Nephron progenitor cell (in vitro differentiated cells): ENCODE data around the gene CAGE1.

ENCODE experiments used
- DNase-seq: peaks from one replicate; pipeline ENCODE4 v3.0.0; 2021
- H3K27ac Mint-ChIP-seq: 2 replicates; pipeline ENCODE4 v1.8.0; 2021; ENCODE audit warnings: mild to moderate bottlenecking, moderate library complexity, mixed read lengths
- H3K27me3 Mint-ChIP-seq: 2 replicates; pipeline ENCODE4 v1.8.0; 2021; ENCODE audit warnings: mild to moderate bottlenecking, low read depth, mixed read lengths; ENCODE audit not compliant: poor library complexity
- H3K36me3 Mint-ChIP-seq: 2 replicates; pipeline ENCODE4 v1.8.0; 2021; ENCODE audit warnings: low read depth, mixed read lengths
- H3K4me1 Mint-ChIP-seq: 2 replicates; pipeline ENCODE4 v1.8.0; 2021; ENCODE audit warnings: mixed read lengths
- H3K4me3 Mint-ChIP-seq: 2 replicates; pipeline ENCODE4 v1.8.0; 2021; ENCODE audit warnings: mild to moderate bottlenecking, moderate library complexity, mixed read lengths
- H3K9me3 Mint-ChIP-seq: 2 replicates; pipeline ENCODE4 v1.8.0; 2021; ENCODE audit warnings: mild to moderate bottlenecking, moderate library complexity, mixed read lengths
- CTCF ChIP-seq: fragments of 200-600 bp; sonication (generic); IDR thresholded peaks from 2 replicates; pipeline ENCODE4 v1.5.0; 2021; ENCODE audit warnings: antibody characterized with exemption

The CAGE1 gene

GRCh38 chr6:7424967-7425807 lies 35.6 kb upstream of the CAGE1 start:
- no peak for DNase-seq
- Mint-ChIP-seq H3K4me1 (no peaks in the 10 kb centered on the region), H3K4me3 (no peak overlapping the region), H3K27me3 (no peaks in the 10 kb centered on the region), H3K36me3 (peaks cover 11% of the 10 kb centered on the region), H3K27ac (no peak overlapping the region), H3K9me3 (peaks cover 6% of the 10 kb centered on the region)
- peak; percentile 19 for TF ChIP-seq CTCF

GRCh38 chr6:7424058-7424457 lies 34.5 kb upstream of the CAGE1 start:
- Mint-ChIP-seq H3K27me3 (peaks cover 3% of the 10 kb centered on the region), H3K9me3 (peaks cover 6% of the 10 kb centered on the region), H3K36me3 (peaks cover 12% of the 10 kb centered on the region), H3K4me3 (no peak overlapping the region), H3K27ac (no peak overlapping the region), H3K4me1 (peaks cover 4% of the 10 kb centered on the region)
- TF ChIP-seq CTCF, result no peak
- DNase-seq, result no peak

- Mint-ChIP-seq H3K9me3 (peaks cover under 1% of the 10 kb centered on the region), H3K27ac (no peak overlapping the region), H3K36me3 (peaks cover 26% of the 10 kb centered on the region), H3K27me3 (peaks cover 3% of the 10 kb centered on the region), H3K4me1 (peaks cover 18% of the 10 kb centered on the region), H3K4me3 (no peak overlapping the region)
- DNase-seq, result no peak
- TF ChIP-seq CTCF, result no peak
Measured at GRCh38 chr6:7421066-7421465, 31.5 kb upstream of the CAGE1 start.

GRCh38 chr6:7419065-7419464 lies 29.5 kb upstream of the CAGE1 start:
- TF ChIP-seq CTCF, result no peak
- Mint-ChIP-seq H3K27me3 (peaks cover 3% of the 10 kb centered on the region), H3K9me3 (no peaks in the 10 kb centered on the region), H3K4me1 (peaks cover 29% of the 10 kb centered on the region), H3K36me3 (peaks cover 44% of the 10 kb centered on the region), H3K4me3 (no peak overlapping the region), H3K27ac (peak overlapping the region; percentile 86)
- DNase-seq, result no peak

GRCh38 chr6:7418238-7418905 lies 28.8 kb upstream of the CAGE1 start:
- H3K4me3 Mint-ChIP-seq, result no peak overlapping the region
- no peak for DNase-seq
- peaks cover 36% of the 10 kb centered on the region for H3K4me1 Mint-ChIP-seq
- no peak for TF ChIP-seq CTCF
- no peaks in the 10 kb centered on the region for H3K9me3 Mint-ChIP-seq
- H3K27me3 Mint-ChIP-seq, result peaks cover 3% of the 10 kb centered on the region
- H3K27ac Mint-ChIP-seq, result peak overlapping the region; percentile 82
- peaks cover 48% of the 10 kb centered on the region for H3K36me3 Mint-ChIP-seq
